Measurements from ENCODE around the gene MAN1B1.

DNA sequence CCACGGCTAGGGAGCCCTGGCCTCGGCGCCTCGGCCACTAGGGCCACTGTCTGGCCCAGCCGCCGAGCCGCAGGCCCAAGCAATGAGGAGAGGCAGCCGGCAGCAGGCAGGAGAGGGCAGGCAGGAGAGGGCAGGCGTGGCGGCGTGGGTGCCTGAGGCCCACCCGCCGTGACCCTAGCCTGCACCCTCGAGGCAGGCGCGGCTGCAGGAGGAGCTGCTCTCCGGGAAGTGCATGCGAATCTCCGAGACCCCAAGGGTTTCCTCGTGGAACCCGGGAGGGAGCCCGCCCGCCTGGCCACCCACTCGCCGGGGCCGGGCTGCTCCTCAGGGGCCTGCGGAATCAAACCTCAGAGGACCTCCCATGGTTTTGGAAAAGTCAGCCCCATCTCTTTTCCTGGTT, 61.5 kb downstream of the MAN1B1 start:
- TF ChIP-seq, protein P1, sequence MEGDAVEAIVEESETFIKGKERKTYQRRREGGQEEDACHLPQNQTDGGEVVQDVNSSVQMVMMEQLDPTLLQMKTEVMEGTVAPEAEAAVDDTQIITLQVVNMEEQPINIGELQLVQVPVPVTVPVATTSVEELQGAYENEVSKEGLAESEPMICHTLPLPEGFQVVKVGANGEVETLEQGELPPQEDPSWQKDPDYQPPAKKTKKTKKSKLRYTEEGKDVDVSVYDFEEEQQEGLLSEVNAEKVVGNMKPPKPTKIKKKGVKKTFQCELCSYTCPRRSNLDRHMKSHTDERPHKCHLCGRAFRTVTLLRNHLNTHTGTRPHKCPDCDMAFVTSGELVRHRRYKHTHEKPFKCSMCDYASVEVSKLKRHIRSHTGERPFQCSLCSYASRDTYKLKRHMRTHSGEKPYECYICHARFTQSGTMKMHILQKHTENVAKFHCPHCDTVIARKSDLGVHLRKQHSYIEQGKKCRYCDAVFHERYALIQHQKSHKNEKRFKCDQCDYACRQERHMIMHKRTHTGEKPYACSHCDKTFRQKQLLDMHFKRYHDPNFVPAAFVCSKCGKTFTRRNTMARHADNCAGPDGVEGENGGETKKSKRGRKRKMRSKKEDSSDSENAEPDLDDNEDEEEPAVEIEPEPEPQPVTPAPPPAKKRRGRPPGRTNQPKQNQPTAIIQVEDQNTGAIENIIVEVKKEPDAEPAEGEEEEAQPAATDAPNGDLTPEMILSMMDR (IDR thresholded peaks at IDR 0.05) = no peak
- TF ChIP-seq EZH2 (IDR thresholded peaks at IDR 0.05) = no peak
